NK-92 treated with Interleukin-12 subunit alpha and Interleukin-12 subunit beta, amount 100 ng/mL, for 24 hours (cell line): Measurements from ENCODE around the gene ACTL6B.
A peak's percentile ranks its signal among the peaks of the same experiment; 100 is the strongest.
"Not testable (repeated sequence)": the region's sequence is repeated elsewhere in the genome, so short reads cannot be mapped to it uniquely, and the experiment has no call there.

ENCODE experiments used
- DNase-seq: peaks from one replicate; lab custom pipeline; 2025; lab: John Stamatoyannopoulos, UW

ACTL6B gene

GRCh38 chr7:100671353-100672327 lies 15.4 kb upstream of the ACTL6B start:
- DNase-seq, result no peak

GRCh38 chr7:100670074-100670473 lies 13.8 kb upstream of the ACTL6B start:
- DNase-seq, result no peak

- not testable (repeated sequence) for DNase-seq
Measured at GRCh38 chr7:100669106-100669505, 12.9 kb upstream of the ACTL6B start.

GRCh38 chr7:100668069-100668449 lies 11.8 kb upstream of the ACTL6B start:
- no peak for DNase-seq

- DNase-seq, result no peak
Measured at GRCh38 chr7:100667331-100668068, 11.3 kb upstream of the ACTL6B start.

GRCh38 chr7:100665168-100665726 lies 9.0 kb upstream of the ACTL6B start:
- DNase-seq, result no peak

GRCh38 chr7:100662194-100662776 lies 6.0 kb upstream of the ACTL6B start:
- DNase-seq, result not testable (repeated sequence)

- no peak for DNase-seq
Measured at GRCh38 chr7:100654908-100655831, 1.1 kb downstream of the ACTL6B start.

GRCh38 chr7:100649826-100650565 lies 6.3 kb downstream of the ACTL6B start:
- DNase-seq, result no peak

GRCh38 chr7:100642534-100642907 lies 13.7 kb downstream of the ACTL6B start:
- DNase-seq, result no peak

GRCh38 chr7:100641860-100642533 lies 14.3 kb downstream of the ACTL6B start:
- no peak for DNase-seq

- DNase-seq, result no peak
Measured at GRCh38 chr7:100641463-100641859, 14.8 kb downstream of the ACTL6B start, which contains the start of gene TFR2. TFR2 (minus strand) TSS chr7:100641552; CDS start chr7:100641509, 43 bp downstream.

GRCh38 chr7:100640517-100641440 lies 15.5 kb downstream of the ACTL6B start:
- no peak for DNase-seq

- no peak for DNase-seq
Measured at GRCh38 chr7:100639995-100640516, 16.2 kb downstream of the ACTL6B start.

- peak; percentile 53 for DNase-seq
Measured at GRCh38 chr7:100632951-100633717, 23.1 kb downstream of the ACTL6B start.

GRCh38 chr7:100630066-100630465 lies 26.2 kb downstream of the ACTL6B start:
- DNase-seq, result no peak

- DNase-seq, result no peak
Measured at GRCh38 chr7:100629117-100629716, 27.0 kb downstream of the ACTL6B start.
